IMR-90 (cell line): ENCODE measurements around the gene SHE. TPM values are rescaled to one million over a fixed set of nuclear protein-coding genes. Genes with fewer than 3 reads are reported as not detected.

ENCODE experiments used
- ATAC-seq: fragments of 200-7000 bp; cut with Tn5 transposase; 2 replicates; pipeline ENCODE4 v1.9.1; 2020; ENCODE audit warnings: low read depth, mild to moderate bottlenecking, moderate library complexity
- BruUV-seq: library from RNA; stranded (reverse); fragments of 400-500 nt; replicated peaks from 2 replicates; lab custom pipeline; 2021; lab: Mats Ljungman, UMichigan
- CTCF ChIA-PET: fragments of 300-600 bp; formaldehyde crosslinking; extraction: SDS; loops from one replicate; lab custom pipeline; 2021; ENCODE audit warnings: antibody characterized with exemption; lab: Yijun Ruan, JAX
- POLR2A ChIA-PET: fragments of 300-600 bp; sonication (Branson Sonifier 250); formaldehyde crosslinking; loops from one replicate; lab custom pipeline; 2022; ENCODE audit warnings: antibody characterized with exemption; ENCODE audit not compliant: unreplicated experiment; lab: Charles Lee
- DNase-seq: peaks from one replicate; pipeline ENCODE4 v3.0.0; 2013
- H2AFZ ChIP-seq: replicated peaks from 2 replicates; pipeline ENCODE3; 2013; ENCODE audit warnings: low read length, mild to moderate bottlenecking; ENCODE audit not compliant: poor library complexity
- H2AK5ac ChIP-seq: 2 replicates; pipeline ENCODE4 v1.6.1; 2013; ENCODE audit warnings: low read depth, low read length, inconsistent platforms
- H2AK9ac ChIP-seq: replicated peaks from 2 replicates; pipeline ENCODE3; 2013; ENCODE audit warnings: mild to moderate bottlenecking, low read depth, low read length, moderate library complexity; ENCODE audit not compliant: poor library complexity
- H2BK120ac ChIP-seq: 2 replicates; pipeline ENCODE4 v1.6.1; 2013; ENCODE audit warnings: low read depth, low read length, inconsistent platforms
- H2BK15ac ChIP-seq: 3 replicates; pipeline ENCODE4 v1.6.1; 2013; ENCODE audit warnings: low read depth, low read length, inconsistent platforms
- H2BK20ac ChIP-seq: 2 replicates; pipeline ENCODE4 v1.6.1; 2013; ENCODE audit warnings: low read depth, mild to moderate bottlenecking, inconsistent platforms, low read length, moderate library complexity
- H2BK5ac ChIP-seq: 2 replicates; pipeline ENCODE4 v1.6.1; 2013; ENCODE audit warnings: mild to moderate bottlenecking, low read depth, low read length, inconsistent platforms; ENCODE audit not compliant: poor library complexity, severe bottlenecking
- H3K14ac ChIP-seq: replicated peaks from 2 replicates; pipeline ENCODE4 v1.6.1; 2013; ENCODE audit warnings: low read depth, low read length, inconsistent platforms
- H3K18ac ChIP-seq: 2 replicates; pipeline ENCODE4 v1.6.1; 2013; ENCODE audit warnings: low read depth, low read length, control low read depth
- H3K23ac ChIP-seq: 2 replicates; pipeline ENCODE4 v1.6.1; 2013; ENCODE audit warnings: low read depth, low read length, inconsistent platforms
- H3K27ac ChIP-seq: 2 replicates; pipeline ENCODE4 v1.5.1; 2013; ENCODE audit warnings: mild to moderate bottlenecking, control low read depth, low read length; ENCODE audit not compliant: insufficient read depth
- H3K27me3 ChIP-seq: 2 replicates; pipeline ENCODE4 v1.6.1; 2013; ENCODE audit warnings: low read length; ENCODE audit not compliant: control insufficient read depth, insufficient read depth
- H3K36me3 ChIP-seq: 2 replicates; pipeline ENCODE4 v1.6.1; 2013; ENCODE audit warnings: low read length, mixed read lengths; ENCODE audit not compliant: control insufficient read depth, insufficient read depth
- H3K4ac ChIP-seq: 2 replicates; pipeline ENCODE4 v1.6.1; 2013; ENCODE audit warnings: low read depth, low read length, inconsistent platforms
- H3K4me1 ChIP-seq: 2 replicates; pipeline ENCODE4 v1.6.1; 2013; ENCODE audit warnings: low read length, mixed read lengths; ENCODE audit not compliant: control insufficient read depth, insufficient read depth
- H3K4me2 ChIP-seq: 2 replicates; pipeline ENCODE4 v1.6.1; 2013; ENCODE audit warnings: low read depth, mild to moderate bottlenecking, control low read depth, low read length, moderate library complexity
- H3K4me3 ChIP-seq: 2 replicates; pipeline ENCODE4 v1.5.1; 2013; ENCODE audit warnings: low read depth, mild to moderate bottlenecking, control low read depth, low read length, moderate library complexity; ENCODE audit not compliant: insufficient read depth
- H3K56ac ChIP-seq: 2 replicates; pipeline ENCODE4 v1.6.1; 2013; ENCODE audit warnings: low read length, inconsistent platforms; ENCODE audit not compliant: insufficient read depth; ENCODE audit errors: extremely low read depth
- H3K79me1 ChIP-seq, 2 experiments: 2 replicates each; pipeline ENCODE4 v1.6.1; 2013; ENCODE audit warnings: low read length in 2 of 2, inconsistent platforms in 1 of 2, low read depth in 1 of 2
- H3K9ac ChIP-seq: 2 replicates; pipeline ENCODE4 v1.6.1; 2013; ENCODE audit warnings: low read depth, low read length, control low read depth
- H3K9me1 ChIP-seq: 2 replicates; pipeline ENCODE4 v1.6.1; 2013; ENCODE audit warnings: low read length, inconsistent platforms; ENCODE audit not compliant: insufficient read depth
- H3K9me3 ChIP-seq: 2 replicates; pipeline ENCODE4 v1.6.1; 2013; ENCODE audit warnings: low read length; ENCODE audit not compliant: control insufficient read depth, insufficient read depth
- H4K20me1 ChIP-seq: 2 replicates; pipeline ENCODE4 v1.6.1; 2013; ENCODE audit warnings: low read length, inconsistent platforms; ENCODE audit not compliant: insufficient read depth
- H4K5ac ChIP-seq: 2 replicates; pipeline ENCODE4 v1.6.1; 2013; ENCODE audit warnings: mild to moderate bottlenecking, low read depth, low read length, control low read depth
- H4K8ac ChIP-seq, 2 experiments: 2 replicates each; pipeline ENCODE4 v1.6.1; 2013; ENCODE audit warnings: low read depth in 2 of 2, low read length in 2 of 2, control low read depth in 1 of 2, inconsistent platforms in 1 of 2
- H4K91ac ChIP-seq: 2 replicates; pipeline ENCODE4 v1.6.1; 2013; ENCODE audit warnings: low read depth, low read length, inconsistent platforms; ENCODE audit not compliant: insufficient read depth
- CEBPB ChIP-seq: IDR thresholded peaks from 2 replicates; pipeline ENCODE4 v1.6.1; 2012; ENCODE audit warnings: low read depth, low read length, improper control_type of control experiment
- FOS ChIP-seq: fragments of 150-350 bp; IDR thresholded peaks from 2 replicates; pipeline ENCODE4 v1.6.1; 2016; ENCODE audit warnings: low read depth, low read length
- POLR2A ChIP-seq: IDR thresholded peaks from 2 replicates; pipeline ENCODE4 v1.6.1; 2012; ENCODE audit warnings: mild to moderate bottlenecking, low read depth, low read length
- RAD21 ChIP-seq: IDR thresholded peaks from 2 replicates; pipeline ENCODE4 v1.6.1; 2012; ENCODE audit warnings: low read length, improper control_type of control experiment
- SMC3 ChIP-seq: fragments of 150-350 bp; IDR thresholded peaks from 2 replicates; pipeline ENCODE4 v1.6.1; 2016; ENCODE audit warnings: low read depth, mild to moderate bottlenecking, antibody characterized with exemption, low read length, moderate library complexity
- WGBS, 2 experiments: methylation state at CpG; one replicate each; pipeline versions ENCODE4 v1.1.5 to v1.1.7; 2013; ENCODE audit warnings: missing lambda C conversion rate in 2 of 2; ENCODE audit not compliant: insufficient read length in 1 of 2; ENCODE audit errors: extremely low coverage in 2 of 2; 5-methylcytosine and 5-hydroxymethylcytosine counted together
- dilution Hi-C: fragments of 300-500 bp; cut with HindIII; formaldehyde crosslinking; loops from one replicate; pipeline ENCODE4 v1.14.3; 2018; ENCODE audit warnings: low sequenced_read_pairs; ENCODE audit not compliant: unreplicated experiment
- in situ Hi-C: fragments of 300-500 bp; cut with MboI; formaldehyde crosslinking; loops from 3 replicates; pipeline ENCODE4 v1.14.3; 2019; ENCODE audit warnings: low sequenced_read_pairs, inconsistent platforms, mixed read lengths
- intact Hi-C: fragments of 100-400 bp; cut with micrococcal nuclease; formaldehyde crosslinking; loops from 2 replicates; pipeline ENCODE4 v1.10.0; 2022
- polyA plus RNA-seq, 3 experiments: library from polyadenylated mRNA; depleted of rRNA; stranded (reverse); fragments of >200 nt; gene quantifications; 2 replicates each; pipeline ENCODE4 v1.2.3, GENCODE V29; 2012; ENCODE audit warnings: low replicate concordance in 1 of 3
- total RNA-seq: library from RNA; depleted of rRNA; stranded (reverse); fragments of >200 nt; gene quantifications from 2 replicates; pipeline ENCODE4 v1.2.3, GENCODE V29; 2012

The SHE gene
- total and polyA plus RNA-seq, 2 of the 4 experiments (the other 2 are of a cell fraction), result not detected

GRCh38 chr1:154463512-154463990, 38.7 kb downstream of the SHE start:
- peak; percentile 40 for ATAC-seq
- CTCF ChIA-PET, result interaction anchor here (1.2 to 1.4 kb wide), 2 partner anchors 13 to 44 kb away, joined by 3 to 5 read pairs; no protein-coding TSS in a partner anchor
- in situ Hi-C loops, result no loop called here

More at GRCh38 chr1:154463512-154463990, 38.7 kb downstream of the SHE start:
- Histone ChIP-seq H4K91ac (peak overlapping the region; percentile 72), H3K56ac (no peak overlapping the region; the same call in 1 of the 2 replicates), H2AK9ac (peak overlapping the region; percentile 87), H3K27me3 (no peaks in the 10 kb centered on the region; the same call in 1 of the 2 replicates), H3K9me1 (peaks cover 9% of the 10 kb centered on the region), H3K4ac (peak overlapping the region; percentile 97), H3K23ac (peak overlapping the region; percentile 57), H3K36me3 (peaks cover 23% of the 10 kb centered on the region; the same call in 1 of the 2 replicates), H3K4me1 (peaks cover 8% of the 10 kb centered on the region), H3K9me3 (no peaks in the 10 kb centered on the region; the same call in 1 of the 2 replicates), H2AK5ac (peak overlapping the region; percentile 89), H3K4me2 (0 out of 2 replicates have a peak overlapping the region, but pooled peaks have one; percentile 3), H3K79me1 (no peaks in the 10 kb centered on the region), H3K27ac (peak overlapping the region; percentile 86; the same call in 1 of the 2 replicates), H2BK20ac (peak overlapping the region; percentile 94), H4K8ac (peak overlapping the region; percentile 53 to 76; a peak in 3 of 4 replicates), H2BK5ac (peak overlapping the region; percentile 76), H3K4me3 (no peak overlapping the region), H3K18ac (peak overlapping the region; percentile 85), H3K9ac (no peak overlapping the region), H2BK15ac (peak overlapping the region; percentile 95; the same call in 2 of the 3 replicates), H2BK120ac (peak overlapping the region; percentile 96), H3K14ac (peak overlapping the region; percentile 97), H2AFZ (peak overlapping the region; percentile 73), H4K20me1 (no peaks in the 10 kb centered on the region), H4K5ac (peak overlapping the region; percentile 25)
- intact Hi-C loops (loop anchor here (2.0 to 5.0 kb wide), 2 partner anchors 17 to 56 kb away; partner anchors contain the start of gene IL6R), dilution Hi-C loops (no loop called here)
- no TSS peak for BruUV-seq
- 36% methylated on average over 3 of the region's 4 CpGs; no CpG with 5 or more reads in 1 of the 2 experiments for WGBS, 2 experiments
- no peak for DNase-seq
- POLR2A ChIA-PET, result interaction anchor here (0.6 kb wide), 2 partner anchors 48 to 514 kb away, joined by 3 to 4 read pairs; no protein-coding TSS in a partner anchor
- TF ChIP-seq CEBPB, result no peak
- TF ChIP-seq RAD21, result no peak
- TF ChIP-seq POLR2A, result no peak
- TF ChIP-seq FOS, result no peak
- no peak for TF ChIP-seq SMC3
